ENCODE measurements around the gene OGFOD1.
"Not testable (repeated sequence)": the region's sequence is repeated elsewhere in the genome, so short reads cannot be mapped to it uniquely, and the experiment has no call there.

OGFOD1 gene

GRCh38 chr16:56481468-56482122 lies 30.2 kb downstream of the OGFOD1 start:
- DNase-seq = peak; percentile 9

GRCh38 chr16:56482683-56483236 lies 31.4 kb downstream of the OGFOD1 start:
- DNase-seq = no peak

GRCh38 chr16:56483394-56483793 lies 32.0 kb downstream of the OGFOD1 start:
- DNase-seq = no peak

GRCh38 chr16:56488035-56488434 lies 36.7 kb downstream of the OGFOD1 start:
- no peak for DNase-seq

GRCh38 chr16:56488868-56489267 lies 37.5 kb downstream of the OGFOD1 start:
- not testable (repeated sequence) for DNase-seq

- DNase-seq = no peak
These were observed 40.4 kb downstream of the OGFOD1 start for GRCh38 chr16:56491657-56492261.

GRCh38 chr16:56493126-56493525 lies 41.8 kb downstream of the OGFOD1 start:
- DNase-seq = peak; percentile 21

- no peak for DNase-seq
These were observed 42.5 kb downstream of the OGFOD1 start for GRCh38 chr16:56493815-56494214.

GRCh38 chr16:56505181-56505580 lies 53.8 kb downstream of the OGFOD1 start:
- no peak for DNase-seq

GRCh38 chr16:56506941-56507340 lies 55.6 kb downstream of the OGFOD1 start:
- DNase-seq = peak; percentile 74

GRCh38 chr16:56510544-56510943 lies 59.2 kb downstream of the OGFOD1 start:
- no peak for DNase-seq

- no peak for DNase-seq
These were observed 60.7 kb downstream of the OGFOD1 start for GRCh38 chr16:56512025-56512424.

- DNase-seq = no peak
These were observed 61.7 kb downstream of the OGFOD1 start for GRCh38 chr16:56513091-56513490.

- peak; percentile 64 for DNase-seq
These were observed 62.6 kb downstream of the OGFOD1 start for GRCh38 chr16:56513972-56514371.

- no peak for DNase-seq
These were observed 63.5 kb downstream of the OGFOD1 start for GRCh38 chr16:56514845-56515244.

GRCh38 chr16:56515665-56516064 lies 64.3 kb downstream of the OGFOD1 start:
- DNase-seq = no peak

- DNase-seq = no peak
These were observed 65.9 kb downstream of the OGFOD1 start for GRCh38 chr16:56517206-56517605.

GRCh38 chr16:56518425-56518824 lies 67.1 kb downstream of the OGFOD1 start:
- DNase-seq = no peak

- DNase-seq = peak; percentile 83
These were observed 68.3 kb downstream of the OGFOD1 start, which contains the start of gene BBS2 for GRCh38 chr16:56519459-56520250. Gene BBS2 (minus strand): TSS chr16:56520024. CDS start chr16:56519862, 162 bp downstream.

GRCh38 chr16:56520251-56520577 lies 68.9 kb downstream of the OGFOD1 start:
- no peak for DNase-seq

- DNase-seq = peak; percentile 87
These were observed 73.9 kb downstream of the OGFOD1 start for GRCh38 chr16:56525236-56525635.
